ENCODE results near the gene AKT1. TPM values are rescaled to one million over a fixed set of nuclear protein-coding genes. Genes with fewer than 3 reads are reported as not detected.
A peak's percentile ranks its signal among the peaks of the same experiment; 100 is the strongest.

The AKT1 gene
- total RNA-seq, 1 experiment from 2014 or later: 224 TPM

- DNase-seq (ENCODE audit: low spot score): no peak
- in situ Hi-C loops (cut with HindIII; ENCODE audit: low sequenced_read_pairs): no loop called here
These were observed 46.4 kb downstream of the AKT1 start for GRCh38 chr14:104749111-104749649.

GRCh38 chr14:104747876-104748275, 47.7 kb downstream of the AKT1 start:
- in situ Hi-C loops (cut with HindIII; ENCODE audit: low sequenced_read_pairs): no loop called here
- no peak for DNase-seq (ENCODE audit: low spot score)

GRCh38 chr14:104746934-104747481, 48.5 kb downstream of the AKT1 start:
- no peak for DNase-seq (ENCODE audit: low spot score)
- in situ Hi-C loops (cut with HindIII; ENCODE audit: low sequenced_read_pairs): no loop called here

- in situ Hi-C loops (cut with HindIII; ENCODE audit: low sequenced_read_pairs): no loop called here
- no peak for DNase-seq (ENCODE audit: low spot score)
These were observed 49.4 kb downstream of the AKT1 start for GRCh38 chr14:104746071-104746545.

GRCh38 chr14:104745431-104745830, 50.1 kb downstream of the AKT1 start:
- in situ Hi-C loops (cut with HindIII; ENCODE audit: low sequenced_read_pairs): no loop called here
- DNase-seq (ENCODE audit: low spot score): no peak

- no peak for DNase-seq (ENCODE audit: low spot score)
- in situ Hi-C loops (cut with HindIII; ENCODE audit: low sequenced_read_pairs): no loop called here
These were observed 51.1 kb downstream of the AKT1 start for GRCh38 chr14:104744484-104744883.

- no peak for DNase-seq (ENCODE audit: low spot score)
- in situ Hi-C loops (cut with HindIII; ENCODE audit: low sequenced_read_pairs): no loop called here
These were observed 51.8 kb downstream of the AKT1 start for GRCh38 chr14:104743461-104744380.

- no peak for DNase-seq (ENCODE audit: low spot score)
- in situ Hi-C loops (cut with HindIII; ENCODE audit: low sequenced_read_pairs): no loop called here
These were observed 52.7 kb downstream of the AKT1 start for GRCh38 chr14:104742586-104743455.

GRCh38 chr14:104741803-104742251, 53.7 kb downstream of the AKT1 start:
- in situ Hi-C loops (cut with HindIII; ENCODE audit: low sequenced_read_pairs): no loop called here
- no peak for DNase-seq (ENCODE audit: low spot score)

GRCh38 chr14:104741108-104741802, 54.3 kb downstream of the AKT1 start:
- in situ Hi-C loops (cut with HindIII; ENCODE audit: low sequenced_read_pairs): no loop called here
- no peak for DNase-seq (ENCODE audit: low spot score)

- in situ Hi-C loops (cut with HindIII; ENCODE audit: low sequenced_read_pairs): no loop called here
These were observed 55.7 kb downstream of the AKT1 start for GRCh38 chr14:104739546-104740516.

GRCh38 chr14:104739026-104739425, 56.5 kb downstream of the AKT1 start:
- in situ Hi-C loops (cut with HindIII; ENCODE audit: low sequenced_read_pairs): no loop called here
- DNase-seq (ENCODE audit: low spot score): no peak

More at GRCh38 chr14:104739546-104740516, 55.7 kb downstream of the AKT1 start:
- no peak for DNase-seq (ENCODE audit: low spot score)

- in situ Hi-C loops (cut with HindIII; ENCODE audit: low sequenced_read_pairs): no loop called here
- DNase-seq (ENCODE audit: low spot score): no peak
These were observed 57.1 kb downstream of the AKT1 start for GRCh38 chr14:104738375-104739019.

GRCh38 chr14:104735830-104736642, 59.5 kb downstream of the AKT1 start:
- DNase-seq (ENCODE audit: low spot score): peak; percentile 52
- in situ Hi-C loops (cut with HindIII; ENCODE audit: low sequenced_read_pairs): no loop called here

GRCh38 chr14:104734991-104735779, 60.4 kb downstream of the AKT1 start:
- no peak for DNase-seq (ENCODE audit: low spot score)
- in situ Hi-C loops (cut with HindIII; ENCODE audit: low sequenced_read_pairs): no loop called here

GRCh38 chr14:104734601-104734990, 61.0 kb downstream of the AKT1 start:
- DNase-seq (ENCODE audit: low spot score): no peak
- in situ Hi-C loops (cut with HindIII; ENCODE audit: low sequenced_read_pairs): no loop called here

Measured in G401 (cell line).